CD14-positive monocyte (primary cell): ENCODE results near the gene CKAP5. TPM values are rescaled to one million over a fixed set of nuclear protein-coding genes. Genes with fewer than 3 reads are reported as not detected.

Source experiments
- DNase-seq, 3 donors: peaks; one replicate each; pipeline ENCODE4 v3.0.0-alpha.2; 2011 to 2022
- H2AFZ ChIP-seq: 2 replicates; pipeline ENCODE4 v1.6.0; 2012; ENCODE audit warnings: mild to moderate bottlenecking, low read depth, low read length, inconsistent platforms; ENCODE audit not compliant: insufficient read depth, poor library complexity, severe bottlenecking
- H3K27ac ChIP-seq, 2 donors: 1 replicate in 1 of 2; 2 replicates in 1 of 2; pipeline ENCODE4 v1.5.1; 2012 to 2013; ENCODE audit warnings: low read length in 2 of 2, control low read depth in 1 of 2, inconsistent platforms in 1 of 2, low read depth in 1 of 2, mild to moderate bottlenecking in 1 of 2
- H3K27me3 ChIP-seq, 2 donors: one replicate each; pipeline versions ENCODE4 v1.6.0 to v1.6.1; 2011 to 2013; ENCODE audit warnings: low read length in 2 of 2; ENCODE audit not compliant: control insufficient read depth in 2 of 2, insufficient read depth in 2 of 2
- H3K36me3 ChIP-seq, 2 donors: replicated peaks in 1 of 2; 1 replicate in 1 of 2; 2 replicates in 1 of 2; pipeline versions ENCODE4 v1.5.1 to v1.6.1; 2012 to 2013; ENCODE audit warnings: low read length in 2 of 2, control low read depth in 1 of 2, inconsistent platforms in 1 of 2, mild to moderate bottlenecking in 1 of 2; ENCODE audit not compliant: insufficient read depth in 2 of 2, control insufficient read depth in 1 of 2
- H3K4me1 ChIP-seq, 2 donors: 1 replicate in 1 of 2; 2 replicates in 1 of 2; pipeline versions ENCODE4 v1.5.1 to v1.6.1; 2012 to 2013; ENCODE audit warnings: low read length in 2 of 2, control low read depth in 1 of 2, inconsistent platforms in 1 of 2, mild to moderate bottlenecking in 1 of 2, moderate library complexity in 1 of 2; ENCODE audit not compliant: insufficient read depth in 2 of 2, control insufficient read depth in 1 of 2
- H3K4me2 ChIP-seq: replicated peaks from 2 replicates; pipeline ENCODE3; 2012; ENCODE audit warnings: low read length, moderate library complexity, mild to moderate bottlenecking; ENCODE audit not compliant: poor library complexity, severe bottlenecking; ENCODE audit errors: extremely low read depth
- H3K4me3 ChIP-seq, 3 experiments: fragments of 200-600 bp in 1 of 3; sonication (generic) in 1 of 3; replicated peaks in 1 of 3; 1 replicate in 2 of 3; 2 replicates in 1 of 3; pipeline ENCODE4 v1.5.1; 2011 to 2013; ENCODE audit warnings: low read length in 3 of 3, mild to moderate bottlenecking in 3 of 3, control low read depth in 2 of 3, low read depth in 2 of 3, inconsistent platforms in 1 of 3, moderate library complexity in 1 of 3
- H3K79me2 ChIP-seq: 2 replicates; pipeline ENCODE4 v1.6.0; 2012; ENCODE audit warnings: mild to moderate bottlenecking, control low read depth, inconsistent platforms, low read length, moderate library complexity; ENCODE audit not compliant: insufficient read depth
- H3K9ac ChIP-seq: 2 replicates; pipeline ENCODE4 v1.6.0; 2017; ENCODE audit warnings: low read length, mild to moderate bottlenecking; ENCODE audit not compliant: insufficient read depth, poor library complexity, severe bottlenecking
- H3K9me3 ChIP-seq, 2 donors: replicated peaks in 1 of 2; 1 replicate in 1 of 2; 2 replicates in 1 of 2; pipeline versions ENCODE4 v1.5.1 to v1.6.1; 2012 to 2013; ENCODE audit warnings: low read length in 2 of 2, control low read depth in 1 of 2; ENCODE audit not compliant: control insufficient read depth in 1 of 2, insufficient read depth in 1 of 2
- H4K20me1 ChIP-seq: 2 replicates; pipeline ENCODE4 v1.6.0; 2012; ENCODE audit warnings: mild to moderate bottlenecking, low read length, control low read depth, moderate library complexity; ENCODE audit not compliant: insufficient read depth
- H3K27ac Mint-ChIP-seq, 7 donors: one replicate each; pipeline ENCODE4 v1.8.0; 2020; ENCODE audit warnings: mild to moderate bottlenecking in 7 of 7, mixed read lengths in 7 of 7, moderate library complexity in 6 of 7, inconsistent platforms in 2 of 7
- H3K27me3 Mint-ChIP-seq, 3 donors: one replicate each; pipeline ENCODE4 v1.8.0; 2021 to 2022; ENCODE audit warnings: low read depth in 3 of 3, mild to moderate bottlenecking in 3 of 3, mixed read lengths in 3 of 3, moderate library complexity in 3 of 3, inconsistent platforms in 1 of 3
- H3K36me3 Mint-ChIP-seq, 2 donors: one replicate each; pipeline ENCODE4 v1.8.0; 2020; ENCODE audit warnings: mixed read lengths in 2 of 2, inconsistent platforms in 1 of 2, mild to moderate bottlenecking in 1 of 2
- H3K4me1 Mint-ChIP-seq: one replicate; pipeline ENCODE4 v1.8.0; 2020; ENCODE audit warnings: mild to moderate bottlenecking, mixed read lengths
- H3K4me3 Mint-ChIP-seq, 2 donors: one replicate each; pipeline ENCODE4 v1.8.0; 2020; ENCODE audit warnings: mild to moderate bottlenecking in 2 of 2, mixed read lengths in 2 of 2, moderate library complexity in 1 of 2
- H3K9me3 Mint-ChIP-seq, 7 donors: one replicate each; pipeline ENCODE4 v1.8.0; 2020 to 2022; ENCODE audit warnings: mixed read lengths in 7 of 7, mild to moderate bottlenecking in 6 of 7, moderate library complexity in 6 of 7, inconsistent platforms in 2 of 7
- CTCF ChIP-seq: fragments of 200-600 bp; IDR thresholded peaks from one replicate; pipeline ENCODE4 v1.8.0; 2022; ENCODE audit warnings: antibody characterized with exemption, mild to moderate bottlenecking
- WGBS: methylation state at CpG from one replicate; pipeline ENCODE4 v1.1.5; 2013; ENCODE audit warnings: missing lambda C conversion rate; ENCODE audit not compliant: insufficient coverage; 5-methylcytosine and 5-hydroxymethylcytosine counted together
- intact Hi-C, 2 donors: fragments of 100-400 bp; cut with micrococcal nuclease; formaldehyde crosslinking; loops; one replicate each; pipeline versions ENCODE4 v1.15.0 to v1.15.1; 2023
- polyA plus RNA-seq, 3 donors: library from polyadenylated mRNA; depleted of rRNA in 1 of 3; unstranded in 2 of 3; stranded (reverse) in 1 of 3; fragments of 300-500 nt in 2 of 3; fragments of >200 nt in 1 of 3; fragmentation: Illumina TruSeq in 2 of 3; gene quantifications; 1 replicate in 2 of 3; 2 replicates in 1 of 3; pipeline ENCODE4 v1.2.3, GENCODE V29; 2012 to 2021

CKAP5 gene
- polyA plus RNA-seq, 3 donors: 6.4 to 10.2 (median 7.9) TPM

- H3K4me1 Mint-ChIP-seq: no peaks in the 10 kb centered on the region
- peaks cover 2 to 5% (median 3%) of the 10 kb centered on the region in 3 donors for H3K27me3 Mint-ChIP-seq
- Histone ChIP-seq H2AFZ (no peak overlapping the region), H3K79me2 (no peaks in the 10 kb centered on the region), H3K9me3 (no peaks in the 10 kb centered on the region), H3K4me3 (no peak overlapping the region), H3K4me2 (no peak overlapping the region), H4K20me1 (no peaks in the 10 kb centered on the region), H3K27me3 (no peaks in the 10 kb centered on the region), H3K4me1 (no peaks in the 10 kb centered on the region), H3K9ac (no peak overlapping the region), H3K27ac (no peak overlapping the region), H3K36me3 (no peaks in the 10 kb centered on the region)
- WGBS: 96% methylated on average over 6 of the region's 9 CpGs
- DNase-seq: no peak
- no peaks in the 10 kb centered on the region for H3K36me3 Mint-ChIP-seq
- no peaks in the 10 kb centered on the region for H3K9me3 Mint-ChIP-seq
- TF ChIP-seq CTCF: no peak
- H3K4me3 Mint-ChIP-seq: no peak overlapping the region
- H3K27ac Mint-ChIP-seq: no peak overlapping the region
- intact Hi-C loops: no loop called here
These were observed 117.4 kb downstream of the CKAP5 start for GRCh38 chr11:46728659-46729040.

DNA sequence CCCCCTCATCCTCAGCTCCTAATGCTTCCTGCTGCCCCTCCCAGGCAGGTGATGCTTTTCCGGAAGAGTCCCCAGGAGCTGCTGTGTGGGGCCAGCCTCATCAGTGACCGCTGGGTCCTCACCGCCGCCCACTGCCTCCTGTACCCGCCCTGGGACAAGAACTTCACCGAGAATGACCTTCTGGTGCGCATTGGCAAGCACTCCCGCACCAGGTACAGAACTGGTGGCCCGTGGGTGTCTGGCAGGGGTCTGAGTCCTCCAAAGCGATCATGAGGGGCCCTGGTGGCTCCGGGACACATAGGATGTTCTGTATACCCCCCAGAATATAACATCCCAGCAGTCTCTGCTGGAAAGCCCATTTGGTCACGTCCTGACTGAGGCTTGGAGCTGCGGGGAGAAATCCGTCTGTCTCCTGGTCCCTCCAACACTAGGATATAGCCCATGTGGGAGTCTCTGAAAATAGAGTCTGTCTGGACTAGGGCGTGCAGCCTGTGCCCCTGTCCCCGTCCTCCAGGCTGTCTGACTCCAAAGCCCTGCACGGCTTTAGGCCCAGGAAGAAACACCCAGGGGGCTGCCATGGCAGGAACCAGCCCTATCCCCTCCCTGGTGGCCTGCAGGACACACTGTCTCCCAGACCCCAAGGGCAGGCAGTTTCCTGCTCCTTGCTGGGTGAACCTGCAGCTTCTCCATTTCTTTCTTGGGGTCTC lies 118.0 kb downstream of the CKAP5 start:
- no peak overlapping the region for H3K9ac ChIP-seq
- no peaks in the 10 kb centered on the region for H3K79me2 ChIP-seq
- peaks cover 2 to 5% (median 3%) of the 10 kb centered on the region in 3 donors for H3K27me3 Mint-ChIP-seq
- H3K27me3 ChIP-seq: no peaks in the 10 kb centered on the region
- H3K36me3 Mint-ChIP-seq: no peaks in the 10 kb centered on the region
- no peaks in the 10 kb centered on the region for H3K36me3 ChIP-seq
- H2AFZ ChIP-seq: no peak overlapping the region
- H4K20me1 ChIP-seq: no peaks in the 10 kb centered on the region
- H3K4me3 Mint-ChIP-seq: no peak overlapping the region
- intact Hi-C loops: no loop called here
- no peaks in the 10 kb centered on the region for H3K4me1 ChIP-seq
- WGBS: 91% methylated on average over 15 of the region's 17 CpGs
- no peak overlapping the region for H3K27ac Mint-ChIP-seq
- no peak for DNase-seq
- no peaks in the 10 kb centered on the region for H3K9me3 ChIP-seq
- H3K4me3 ChIP-seq: no peak overlapping the region
- TF ChIP-seq CTCF: no peak
- H3K9me3 Mint-ChIP-seq: no peaks in the 10 kb centered on the region
- H3K4me2 ChIP-seq: no peak overlapping the region
- H3K4me1 Mint-ChIP-seq: peaks cover 1% of the 10 kb centered on the region
- no peak overlapping the region for H3K27ac ChIP-seq
